ENCODE results near the gene C12orf75. TPM values are rescaled to one million over a fixed set of nuclear protein-coding genes. Genes with fewer than 3 reads are reported as not detected.

Gene C12orf75
- total RNA-seq, 3 donors from 2014 or later, result 47.4 to 119 (median 81.7) TPM

DNA sequence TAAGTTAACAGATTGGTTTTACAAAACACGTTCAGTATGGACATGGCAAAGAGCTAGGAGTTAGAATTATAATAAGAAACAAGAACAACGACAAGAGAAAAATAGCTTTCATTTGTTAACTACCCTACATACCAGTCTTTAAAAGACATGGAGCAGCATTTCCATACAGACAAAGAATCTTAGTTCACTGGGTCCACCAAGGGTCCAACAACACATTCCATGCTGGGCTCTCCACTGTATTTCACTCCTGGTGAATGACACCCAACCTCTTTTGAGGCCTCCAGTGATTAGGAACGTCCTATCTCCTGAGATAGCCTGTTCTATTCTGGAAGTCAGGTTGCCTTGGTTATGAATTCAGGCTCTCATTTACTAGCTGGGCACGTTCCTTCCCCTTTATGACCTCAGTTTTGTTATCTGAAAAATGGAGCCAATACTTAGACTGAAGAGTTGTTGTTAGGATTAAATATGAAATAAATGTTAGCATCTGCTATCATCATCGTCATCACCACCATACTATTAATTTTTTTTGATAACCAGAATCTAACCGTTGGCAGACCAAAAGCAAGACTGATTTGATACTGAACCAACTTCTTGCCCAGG is 37.7 kb downstream of the C12orf75 start:
- Histone ChIP-seq H3K9me3 (no peaks in the 10 kb centered on the region), H3K36me3 (ENCODE audit: low read depth) (no peaks in the 10 kb centered on the region), H3K4me1 (ENCODE audit: low read depth) (no peaks in the 10 kb centered on the region), H3K4me3 (no peak overlapping the region)
- ATAC-seq, result no peak
- no peak for DNase-seq
- TF ChIP-seq, protein P1, sequence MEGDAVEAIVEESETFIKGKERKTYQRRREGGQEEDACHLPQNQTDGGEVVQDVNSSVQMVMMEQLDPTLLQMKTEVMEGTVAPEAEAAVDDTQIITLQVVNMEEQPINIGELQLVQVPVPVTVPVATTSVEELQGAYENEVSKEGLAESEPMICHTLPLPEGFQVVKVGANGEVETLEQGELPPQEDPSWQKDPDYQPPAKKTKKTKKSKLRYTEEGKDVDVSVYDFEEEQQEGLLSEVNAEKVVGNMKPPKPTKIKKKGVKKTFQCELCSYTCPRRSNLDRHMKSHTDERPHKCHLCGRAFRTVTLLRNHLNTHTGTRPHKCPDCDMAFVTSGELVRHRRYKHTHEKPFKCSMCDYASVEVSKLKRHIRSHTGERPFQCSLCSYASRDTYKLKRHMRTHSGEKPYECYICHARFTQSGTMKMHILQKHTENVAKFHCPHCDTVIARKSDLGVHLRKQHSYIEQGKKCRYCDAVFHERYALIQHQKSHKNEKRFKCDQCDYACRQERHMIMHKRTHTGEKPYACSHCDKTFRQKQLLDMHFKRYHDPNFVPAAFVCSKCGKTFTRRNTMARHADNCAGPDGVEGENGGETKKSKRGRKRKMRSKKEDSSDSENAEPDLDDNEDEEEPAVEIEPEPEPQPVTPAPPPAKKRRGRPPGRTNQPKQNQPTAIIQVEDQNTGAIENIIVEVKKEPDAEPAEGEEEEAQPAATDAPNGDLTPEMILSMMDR (IDR thresholded peaks at IDR 0.05), result no peak
- intact Hi-C loops (cut with DNase I, micrococcal nuclease), result no loop called here

DNA sequence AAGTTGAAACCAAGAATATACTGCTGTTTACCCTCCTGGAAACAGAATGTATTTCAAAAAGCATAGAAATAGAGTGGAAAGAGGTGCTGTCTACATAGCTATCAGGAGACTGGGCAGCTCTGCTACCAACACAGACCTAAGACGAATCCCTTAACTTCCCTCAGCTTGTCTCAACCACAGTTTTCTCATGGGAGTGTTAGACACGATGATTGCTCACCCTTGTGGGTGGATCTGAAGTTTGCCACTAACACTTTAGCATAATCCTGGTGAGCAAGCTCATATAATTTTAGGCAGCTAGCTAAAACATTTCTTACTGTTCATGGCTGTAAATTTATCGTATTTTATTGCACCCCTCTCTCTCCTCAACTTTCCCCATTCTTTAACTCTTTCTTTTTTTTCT is 38.5 kb downstream of the C12orf75 start:
- peak; percentile 54 for ATAC-seq

DNA sequence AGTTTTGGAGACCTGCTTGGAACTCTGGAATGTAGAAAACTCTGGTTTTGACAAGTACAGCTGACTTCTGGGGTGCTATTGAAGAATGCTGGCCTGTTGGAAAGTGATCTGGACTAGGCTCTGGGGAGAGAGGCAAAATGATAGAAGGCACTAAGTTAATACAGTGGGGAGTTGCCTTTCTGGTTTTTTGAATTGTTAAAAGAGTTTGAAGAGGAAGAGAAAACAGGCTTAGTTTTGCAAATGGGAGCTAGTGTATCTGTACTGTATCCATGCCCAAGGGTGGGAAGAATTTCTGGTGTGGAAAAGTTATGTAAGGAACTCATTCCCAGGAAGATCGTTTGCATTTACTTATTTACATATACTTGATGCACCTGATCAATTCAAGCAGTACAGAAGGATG is 43.8 kb downstream of the C12orf75 start:
- DNase-seq, result no peak
- Histone ChIP-seq H3K9me3 (no peaks in the 10 kb centered on the region), H3K36me3 (ENCODE audit: low read depth) (no peaks in the 10 kb centered on the region), H3K4me1 (ENCODE audit: low read depth) (no peaks in the 10 kb centered on the region), H3K4me3 (no peak overlapping the region)
- intact Hi-C loops (cut with DNase I, micrococcal nuclease), result loop anchor here in 1 of 2 donors (10.0 kb wide), 1 partner anchor 100 kb away; no protein-coding TSS in a partner anchor
- ATAC-seq, result no peak
- TF ChIP-seq, protein P1 (IDR thresholded peaks at IDR 0.05), result no peak

More for the DNA sequence above, 38.5 kb downstream of the C12orf75 start:
- intact Hi-C loops (cut with DNase I, micrococcal nuclease), result no loop called here
- peak in 1 of 3 donors; percentile 10 for DNase-seq
- Histone ChIP-seq H3K9me3 (no peaks in the 10 kb centered on the region), H3K4me3 (no peak overlapping the region), H3K4me1 (ENCODE audit: low read depth) (no peaks in the 10 kb centered on the region), H3K36me3 (ENCODE audit: low read depth) (no peaks in the 10 kb centered on the region)
- TF ChIP-seq, protein P1 (IDR thresholded peaks at IDR 0.05), result no peak

DNA sequence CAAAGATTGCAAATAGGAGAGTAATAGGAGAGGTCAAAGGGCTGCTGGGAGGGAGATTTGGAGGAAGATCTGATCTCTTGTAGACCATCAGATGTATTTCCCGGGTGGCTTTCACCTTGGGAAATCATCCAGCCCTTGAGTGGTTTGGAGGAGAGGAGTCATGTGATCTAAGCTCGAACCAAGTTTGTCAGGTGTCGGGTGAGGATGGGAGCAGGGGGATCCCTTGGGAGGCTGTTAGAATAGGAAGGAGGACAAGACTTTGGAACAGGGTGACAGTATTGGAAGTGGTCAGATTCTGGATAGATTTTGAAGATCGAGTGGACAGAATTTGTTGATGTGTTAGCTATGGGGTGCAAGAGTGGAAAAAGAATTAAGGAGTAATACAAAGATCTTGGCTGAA is 46.6 kb downstream of the C12orf75 start:
- Histone ChIP-seq H3K9me3 (no peaks in the 10 kb centered on the region), H3K4me1 (ENCODE audit: low read depth) (no peaks in the 10 kb centered on the region), H3K36me3 (ENCODE audit: low read depth) (no peaks in the 10 kb centered on the region), H3K4me3 (no peak overlapping the region)
- ATAC-seq, result no peak
- TF ChIP-seq, protein P1 (IDR thresholded peaks at IDR 0.05), result no peak
- no peak for DNase-seq
- intact Hi-C loops (cut with DNase I, micrococcal nuclease), result loop anchor here in 1 of 2 donors (10.0 kb wide), 1 partner anchor 102 kb away; no protein-coding TSS in a partner anchor

DNA sequence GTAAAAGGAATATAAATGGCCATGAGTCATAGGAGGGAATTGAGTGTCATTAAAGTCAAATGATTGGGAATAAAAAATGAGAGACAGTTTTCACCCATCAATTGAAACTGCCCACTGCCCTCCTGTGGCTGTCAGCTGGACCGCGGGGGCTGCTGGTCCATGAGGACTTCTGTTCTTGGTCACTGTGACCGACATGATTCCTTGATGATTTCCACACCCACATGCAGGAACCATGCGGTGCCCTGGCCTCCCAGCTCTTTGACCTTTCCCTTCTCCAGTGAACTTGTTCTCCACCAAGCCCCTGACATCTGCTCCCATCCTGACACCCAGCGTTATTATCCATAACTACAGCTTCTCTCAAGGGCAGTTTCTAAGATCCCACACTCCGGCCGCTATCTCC is 48.4 kb downstream of the C12orf75 start:
- ATAC-seq, result no peak
- H3K4me3 ChIP-seq, result no peak overlapping the region

More for the DNA sequence above, 48.4 kb downstream of the C12orf75 start:
- intact Hi-C loops (cut with DNase I, micrococcal nuclease), result loop anchor here in 1 of 2 donors (10.0 kb wide), 1 partner anchor 104 kb away; no protein-coding TSS in a partner anchor
- DNase-seq, result no peak
- peaks cover 3% of the 10 kb centered on the region for H3K4me1 ChIP-seq (ENCODE audit: low read depth)
- H3K9me3 ChIP-seq, result no peaks in the 10 kb centered on the region
- TF ChIP-seq, protein P1 (IDR thresholded peaks at IDR 0.05), result no peak
- no peaks in the 10 kb centered on the region for H3K36me3 ChIP-seq (ENCODE audit: low read depth)

All from mucosa of descending colon (tissue), 3 donors.